Liver (tissue), 9 donors: Measurements from ENCODE around the gene SLC39A1. TPM values are rescaled to one million over a fixed set of nuclear protein-coding genes. Genes with fewer than 3 reads are reported as not detected.

Experiments used
- DNase-seq: peaks from one replicate; pipeline ENCODE4 v3.0.0-alpha.2; 2017; ENCODE audit warnings: low spot score
- H3K27ac ChIP-seq, 2 donors: one replicate each; pipeline ENCODE4 v1.7.0; 2013; ENCODE audit warnings: inconsistent platforms in 2 of 2, low read length in 2 of 2, control low read depth in 1 of 2, low read depth in 1 of 2, mild to moderate bottlenecking in 1 of 2
- H3K27me3 ChIP-seq, 4 donors: one replicate each; pipeline versions ENCODE4 v1.6.1 to v1.7.0; 2013; ENCODE audit warnings: low read length in 3 of 4, inconsistent platforms in 1 of 4, mild to moderate bottlenecking in 1 of 4, moderate library complexity in 1 of 4; ENCODE audit not compliant: control insufficient read depth in 4 of 4, insufficient read depth in 4 of 4
- H3K36me3 ChIP-seq, 4 donors: one replicate each; pipeline versions ENCODE4 v1.6.1 to v1.7.0; 2013; ENCODE audit warnings: low read length in 3 of 4, mild to moderate bottlenecking in 3 of 4, low read depth in 1 of 4, moderate library complexity in 1 of 4; ENCODE audit not compliant: control insufficient read depth in 4 of 4, insufficient read depth in 3 of 4
- H3K4me1 ChIP-seq, 4 donors: one replicate each; pipeline versions ENCODE4 v1.6.1 to v1.7.0; 2013; ENCODE audit warnings: low read length in 3 of 4, mild to moderate bottlenecking in 3 of 4, moderate library complexity in 1 of 4; ENCODE audit not compliant: control insufficient read depth in 4 of 4, insufficient read depth in 4 of 4
- H3K4me3 ChIP-seq, 3 donors: one replicate each; pipeline versions ENCODE4 v1.6.1 to v1.7.0; 2013; ENCODE audit warnings: low read length in 3 of 3, control low read depth in 1 of 3, low read depth in 1 of 3, mild to moderate bottlenecking in 1 of 3
- H3K9ac ChIP-seq, 2 donors: one replicate each; pipeline ENCODE4 v1.7.0; 2013; ENCODE audit warnings: low read length in 2 of 2, mild to moderate bottlenecking in 2 of 2, moderate library complexity in 2 of 2, control low read depth in 1 of 2, low read depth in 1 of 2
- H3K9me3 ChIP-seq, 4 donors: one replicate each; pipeline versions ENCODE4 v1.6.1 to v1.7.0; 2013; ENCODE audit warnings: low read length in 3 of 4; ENCODE audit not compliant: control insufficient read depth in 4 of 4
- ATF3 ChIP-seq: IDR thresholded peaks from 2 replicates; pipeline ENCODE4 v1.6.1; 2016; ENCODE audit warnings: antibody characterized with exemption
- CTCF ChIP-seq: fragments of 150-350 bp; IDR thresholded peaks from 2 replicates; pipeline ENCODE4 v1.5.1; 2017; ENCODE audit warnings: improper control_type of control experiment, low read depth, low read length; ENCODE audit not compliant: missing input control
- EGR1 ChIP-seq, 2 donors: IDR thresholded peaks; 2 replicates each; pipeline ENCODE4 v1.6.1; 2016 to 2018; ENCODE audit warnings: antibody characterized with exemption in 2 of 2, low read depth in 2 of 2
- FOXA1 ChIP-seq: IDR thresholded peaks from 2 replicates; pipeline ENCODE4 v1.6.1; 2016; ENCODE audit warnings: antibody characterized with exemption
- FOXA2 ChIP-seq: IDR thresholded peaks from 2 replicates; pipeline ENCODE4 v1.6.1; 2016; ENCODE audit warnings: antibody characterized with exemption
- GABPA ChIP-seq, 2 donors: IDR thresholded peaks in 1 of 2; conservative IDR thresholded peaks in 1 of 2; 2 replicates each; pipeline ENCODE4 v1.6.1; 2016; ENCODE audit warnings: antibody characterized with exemption in 2 of 2, mild to moderate bottlenecking in 1 of 2, moderate library complexity in 1 of 2
- HNF4A ChIP-seq, 2 donors: conservative IDR thresholded peaks; 2 replicates each; pipeline ENCODE4 v1.6.1; 2016; ENCODE audit warnings: antibody characterized with exemption in 2 of 2, mild to moderate bottlenecking in 2 of 2
- HNF4G ChIP-seq: IDR thresholded peaks from 2 replicates; pipeline ENCODE4 v1.6.1; 2016; ENCODE audit warnings: antibody characterized with exemption
- JUND ChIP-seq, 2 donors: IDR thresholded peaks; 2 replicates each; pipeline ENCODE4 v1.6.1; 2016; ENCODE audit warnings: antibody characterized with exemption in 2 of 2
- MAX ChIP-seq: IDR thresholded peaks from 2 replicates; pipeline ENCODE4 v1.6.1; 2016; ENCODE audit warnings: antibody characterized with exemption
- NR2F2 ChIP-seq: IDR thresholded peaks from 2 replicates; pipeline ENCODE4 v1.6.1; 2016; ENCODE audit warnings: antibody characterized with exemption
- RAD21 ChIP-seq, 2 donors: IDR thresholded peaks; 2 replicates each; pipeline ENCODE4 v1.6.1; 2016; ENCODE audit warnings: antibody characterized with exemption in 2 of 2, mild to moderate bottlenecking in 2 of 2
- REST ChIP-seq: IDR thresholded peaks from 2 replicates; pipeline ENCODE4 v1.6.1; 2016; ENCODE audit warnings: antibody characterized with exemption, mild to moderate bottlenecking
- RXRA ChIP-seq, 2 donors: IDR thresholded peaks; 2 replicates each; pipeline ENCODE4 v1.6.1; 2017 to 2018; ENCODE audit warnings: antibody characterized with exemption in 2 of 2, mild to moderate bottlenecking in 1 of 2
- SP1 ChIP-seq: IDR thresholded peaks from 2 replicates; pipeline ENCODE4 v1.6.1; 2018; ENCODE audit warnings: antibody characterized with exemption, mild to moderate bottlenecking
- TAF1 ChIP-seq: conservative IDR thresholded peaks from 2 replicates; pipeline ENCODE4 v1.6.1; 2016; ENCODE audit warnings: antibody characterized with exemption, mild to moderate bottlenecking
- YY1 ChIP-seq: IDR thresholded peaks from 2 replicates; pipeline ENCODE4 v1.6.1; 2016; ENCODE audit warnings: antibody characterized with exemption, mild to moderate bottlenecking
- ZBTB33 ChIP-seq: IDR thresholded peaks from 2 replicates; pipeline ENCODE4 v1.6.1; 2016; ENCODE audit warnings: antibody characterized with exemption
- WGBS: extraction: QIAGEN DNeasy Blood & Tissue Kit; methylation state at CpG from one replicate; pipeline ENCODE4 v1.1.7; 2013; 5-methylcytosine and 5-hydroxymethylcytosine counted together
- polyA plus RNA-seq, 2 donors: library from polyadenylated mRNA; stranded (reverse) in 1 of 2; unstranded in 1 of 2; fragments of 200-250 nt in 1 of 2; fragments of >200 nt in 1 of 2; fragmentation: Nextera tagmentation in 1 of 2; extraction: Ambion mirVana in 1 of 2; gene quantifications; one replicate each; pipeline versions ENCODE4 v1.2.1 to v1.2.3, GENCODE V29; 2013 to 2015
- total RNA-seq, 2 donors: library from RNA; depleted of rRNA; stranded (reverse); fragments of >200 nt; gene quantifications; one replicate each; pipeline ENCODE4 v1.2.3, GENCODE V29; 2014
- donor health status: healthy.
- donor health status: healthy.
- donor health status: healthy.
- donor health status: healthy.
- donor health status: healthy.

Gene SLC39A1
- total and polyA plus RNA-seq, 4 donors: 38.8 to 70.3 (median 54.6) TPM

DNA sequence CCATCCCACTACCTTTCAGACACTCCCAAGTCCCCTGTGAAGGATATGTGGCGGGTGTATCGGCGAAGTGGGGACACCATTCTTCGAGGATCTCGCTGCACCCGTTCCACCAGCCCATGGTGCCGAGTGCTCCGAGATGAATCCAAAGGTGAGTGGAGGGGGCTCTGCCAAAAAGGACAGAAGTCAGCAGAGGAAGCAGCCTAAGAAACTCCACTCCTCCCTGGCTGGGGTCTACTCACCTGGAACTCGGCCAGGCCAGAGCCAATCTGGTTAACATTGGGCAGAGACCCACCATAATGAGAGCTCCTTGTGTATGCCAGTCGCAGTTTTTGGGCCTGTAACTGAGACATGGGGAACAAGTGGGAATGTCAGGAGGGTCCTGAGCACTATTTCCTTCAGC is 8.5 kb downstream of the SLC39A1 start (continued):
- TF ChIP-seq CTCF: no peak

GRCh38 chr1:153953859-153954365 is 9.4 kb downstream of the SLC39A1 start:
- no peaks in the 10 kb centered on the region for H3K27me3 ChIP-seq
- H3K4me3 ChIP-seq: no peak overlapping the region
- peak overlapping the region; percentile 20 to 39 for H3K9ac ChIP-seq
- H3K9me3 ChIP-seq: no peaks in the 10 kb centered on the region
- peaks cover 9 to 32% (median 24%) of the 10 kb centered on the region in 4 donors for H3K36me3 ChIP-seq
- peak overlapping the region; percentile 48 to 55 for H3K27ac ChIP-seq
- H3K4me1 ChIP-seq: peaks cover 10 to 49% (median 43%) of the 10 kb centered on the region in 4 donors
- WGBS: 42% methylated on average over 4 of the region's 4 CpGs
- peak; percentile 90 for TF ChIP-seq REST
- peak; percentile 95 for TF ChIP-seq YY1
- peak; percentile 98 for TF ChIP-seq FOXA1
- TF ChIP-seq GABPA (IDR thresholded peaks at IDR 0.05 in 1 of 2, conservative IDR thresholded peaks at IDR 0.05 in 1 of 2): peak in 1 of 2 donors; percentile 59
- no peak for TF ChIP-seq ATF3
- peak; percentile 46 for TF ChIP-seq MAX
- no peak for TF ChIP-seq CTCF
- peak; percentile 85 for TF ChIP-seq TAF1
- TF ChIP-seq SP1: peak; percentile 99
- peak; percentile 94 for TF ChIP-seq HNF4G
- TF ChIP-seq RXRA (IDR thresholded peaks at IDR 0.05): peak; percentile 88 to 91
- TF ChIP-seq JUND (IDR thresholded peaks at IDR 0.05): peak; percentile 85 to 86
- no peak for TF ChIP-seq NR2F2
- no peak for TF ChIP-seq EGR1 (IDR thresholded peaks at IDR 0.05; ENCODE audit: low read depth in 2 of 2)
- TF ChIP-seq FOXA2: peak; percentile 99
- TF ChIP-seq HNF4A (conservative IDR thresholded peaks at IDR 0.05): peak; percentile 97 to 98
- TF ChIP-seq RAD21 (IDR thresholded peaks at IDR 0.05): peak; percentile 32 to 62
- TF ChIP-seq ZBTB33: peak; percentile 75
- DNase-seq: peak; percentile 55
